Hindlimb muscle (tissue), 1 donor: ENCODE data around the gene BEX5. TPM values are rescaled to one million over a fixed set of nuclear protein-coding genes. Genes with fewer than 3 reads are reported as not detected.
"Not testable (repeated sequence)": the region's sequence is repeated elsewhere in the genome, so short reads cannot be mapped to it uniquely, and the experiment has no call there.

Experiments used
- DNase-seq: peaks from one replicate; pipeline ENCODE4 v3.0.0-alpha.2; 2013
- polyA plus RNA-seq: library from polyadenylated mRNA; unstranded; fragments of 120-200 nt; gene quantifications from one replicate; pipeline ENCODE4 v1.2.1, GENCODE V29; 2013; ENCODE audit not compliant: insufficient read length

Gene BEX5
- polyA plus RNA-seq, result not detected

DNA sequence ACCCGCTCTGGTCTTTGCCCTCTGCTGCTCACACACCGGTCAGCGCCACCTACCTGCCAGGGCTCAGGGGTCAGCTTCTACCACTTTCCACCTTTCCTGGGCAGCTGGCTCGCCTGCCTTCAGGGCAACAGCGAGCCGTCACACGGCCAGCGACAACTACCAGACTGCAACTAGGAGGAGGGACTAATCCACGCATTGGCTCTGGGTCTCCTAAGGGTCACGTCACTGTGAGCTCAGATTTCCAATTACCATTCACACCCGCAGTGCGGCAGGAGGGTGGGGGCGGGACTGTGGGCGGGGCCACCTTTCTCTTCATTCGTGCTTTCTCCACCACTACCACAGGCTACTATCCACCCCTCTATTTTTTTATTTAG is at the start of gene BEX5:
Gene BEX5 (minus strand): TSS at position 172 of the 374 bp plus-strand sequence. CDS start 1,712 bp downstream, outside the sequence.
- DNase-seq, result peak; percentile 0

DNA sequence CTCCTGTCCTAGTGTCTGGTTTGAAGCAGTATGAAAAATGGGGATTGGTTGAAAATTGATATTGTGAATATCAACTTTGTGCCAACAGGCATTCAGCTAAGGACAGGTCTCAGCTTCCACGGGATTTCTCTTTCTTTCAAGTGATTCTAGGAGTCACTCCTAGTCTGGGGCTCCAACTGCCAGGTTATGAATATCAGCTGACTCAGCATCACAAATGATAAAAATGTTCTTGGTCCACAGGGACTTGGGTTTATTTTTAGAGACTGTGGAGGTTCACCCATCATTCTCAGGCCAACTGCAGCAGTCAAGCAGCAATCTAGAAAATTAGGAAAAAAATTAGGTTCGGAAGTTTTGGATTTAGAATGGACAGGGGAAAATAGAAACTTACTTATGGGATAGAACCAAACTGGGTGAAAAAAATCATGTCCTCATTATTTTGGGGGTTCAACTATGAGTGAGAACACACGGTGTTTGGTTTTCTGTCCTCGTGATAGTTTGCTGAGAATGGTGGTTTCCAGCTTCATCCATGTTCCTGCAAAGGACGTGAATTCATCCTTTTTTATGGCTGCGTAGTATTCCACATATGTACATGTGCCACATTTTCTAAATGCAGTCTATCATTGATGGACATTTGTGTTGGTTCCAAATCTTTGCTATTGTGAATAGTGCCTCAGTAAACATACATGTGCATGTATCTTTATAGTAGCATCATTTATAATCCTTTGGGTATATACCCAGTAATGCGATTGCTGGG is 30.4 kb upstream of the BEX5 start:
- no peak for DNase-seq

DNA sequence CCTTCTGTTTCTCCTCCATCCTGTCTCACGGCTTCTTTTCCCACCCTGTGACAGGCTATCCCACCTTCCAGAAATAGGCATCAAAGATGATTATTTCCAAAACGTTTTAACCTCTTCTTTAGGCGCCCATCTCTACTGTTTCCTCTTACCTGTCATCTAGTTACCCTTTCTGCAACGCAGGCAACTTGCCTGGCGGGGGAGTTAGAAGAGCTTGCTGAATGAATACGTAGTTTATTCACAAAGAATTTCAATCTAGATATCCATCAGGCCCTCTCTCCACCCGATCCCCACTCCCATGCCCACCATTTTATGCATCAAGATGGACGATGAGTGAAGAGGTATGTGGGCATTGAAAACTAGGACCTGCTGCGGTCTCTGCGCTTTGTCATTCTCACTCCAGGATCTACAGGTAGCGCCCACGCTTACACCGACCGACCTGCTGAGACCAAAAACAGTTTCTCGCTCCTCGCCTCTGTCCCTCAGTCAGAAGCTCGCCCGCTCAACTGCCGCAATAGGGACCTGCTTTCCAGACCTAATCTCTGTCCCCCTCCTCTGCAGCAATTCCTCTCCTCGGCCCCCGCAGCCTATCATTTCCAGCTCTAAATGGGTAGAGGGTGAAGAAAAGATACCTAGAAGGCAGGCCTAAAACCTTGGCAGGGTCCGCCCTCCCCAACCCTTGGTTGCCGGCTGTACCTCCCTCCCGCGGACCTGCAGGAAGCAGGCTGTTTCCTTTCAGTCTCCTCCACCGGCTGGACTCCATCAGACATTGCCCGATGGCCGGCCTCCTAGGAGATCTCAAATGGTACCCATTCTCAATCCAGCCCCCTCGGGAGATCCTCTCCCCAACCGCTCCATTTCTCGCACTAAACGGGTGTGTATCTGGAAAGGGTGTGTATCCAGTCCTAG is 624 bp downstream of the BEX5 start:
- DNase-seq, result no peak

DNA sequence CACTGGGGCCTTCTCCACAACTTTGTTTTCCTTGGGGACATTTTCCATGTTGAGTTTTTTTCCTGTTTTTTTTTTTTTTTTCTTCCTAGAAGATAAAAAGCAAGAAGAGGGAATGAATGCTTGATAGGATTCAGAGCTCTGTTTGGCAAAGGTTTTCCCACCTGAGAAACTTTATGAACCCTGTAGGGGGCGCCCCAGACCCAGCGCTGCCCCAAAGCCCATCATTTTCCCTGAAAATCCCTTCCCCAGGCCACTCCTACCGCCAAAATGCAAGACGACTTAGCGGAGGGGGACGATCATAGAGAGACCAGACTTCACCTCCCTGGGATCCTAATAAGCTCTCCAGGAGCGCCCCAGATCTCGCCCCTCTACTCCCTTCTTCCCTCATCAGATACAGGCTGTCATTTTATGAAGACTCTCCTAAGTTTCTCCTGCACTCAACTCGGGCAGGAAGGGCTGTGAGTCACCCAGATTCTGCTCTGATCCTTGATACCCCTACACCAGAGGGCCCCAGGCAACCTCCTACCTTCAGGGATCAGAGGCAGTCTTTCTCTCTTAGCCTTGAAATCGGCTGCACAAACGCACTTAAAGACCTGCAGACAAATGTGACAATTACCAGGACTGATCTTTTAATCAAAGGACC is 1.4 kb downstream of the BEX5 start:
- no peak for DNase-seq

DNA sequence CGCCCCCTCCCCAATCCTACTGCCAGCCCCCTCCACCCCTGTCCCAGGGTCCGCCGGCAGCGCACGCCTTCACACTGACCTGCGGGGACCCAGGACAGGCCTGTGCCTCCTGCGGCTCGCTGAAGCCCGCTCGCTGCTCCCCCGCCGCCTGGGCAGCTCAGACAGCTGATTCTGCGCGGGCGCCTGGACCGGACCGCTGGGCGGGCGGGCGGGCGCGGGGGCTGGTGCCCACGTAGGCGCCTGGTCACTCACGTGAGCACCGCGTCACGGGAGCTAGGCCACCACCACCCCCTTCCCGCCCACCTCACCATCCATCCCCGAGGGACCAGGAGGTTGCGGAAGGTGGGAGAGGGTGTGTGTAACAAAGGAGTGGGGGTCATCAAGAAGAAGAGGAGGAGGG is 13.5 kb downstream of the BEX5 start, which contains the start of gene TCEAL6:
Gene TCEAL6 (minus strand): TSS at position 208 of the 400 bp plus-strand sequence.
- DNase-seq, result not testable (repeated sequence)

DNA sequence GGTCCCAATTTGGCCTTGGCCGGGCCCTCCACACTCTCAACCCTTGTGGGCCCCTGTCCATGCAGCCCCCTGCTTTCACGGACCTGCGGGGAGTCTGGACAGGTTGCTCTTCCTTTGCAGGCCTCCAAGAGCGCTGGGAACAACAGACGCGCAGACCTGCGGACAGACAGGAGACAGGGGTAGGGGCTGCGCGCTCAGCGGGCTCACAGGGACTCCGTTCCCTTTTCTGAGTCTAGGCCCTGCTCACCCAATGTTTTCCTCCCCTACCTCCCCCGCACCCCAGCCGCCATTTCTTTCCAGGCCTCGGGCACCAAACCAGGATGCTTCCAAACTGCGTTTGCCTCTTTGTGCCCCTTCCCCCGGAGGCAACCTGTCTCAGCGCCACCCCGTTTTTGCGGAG is 14.1 kb downstream of the BEX5 start:
- DNase-seq, result not testable (repeated sequence)

DNA sequence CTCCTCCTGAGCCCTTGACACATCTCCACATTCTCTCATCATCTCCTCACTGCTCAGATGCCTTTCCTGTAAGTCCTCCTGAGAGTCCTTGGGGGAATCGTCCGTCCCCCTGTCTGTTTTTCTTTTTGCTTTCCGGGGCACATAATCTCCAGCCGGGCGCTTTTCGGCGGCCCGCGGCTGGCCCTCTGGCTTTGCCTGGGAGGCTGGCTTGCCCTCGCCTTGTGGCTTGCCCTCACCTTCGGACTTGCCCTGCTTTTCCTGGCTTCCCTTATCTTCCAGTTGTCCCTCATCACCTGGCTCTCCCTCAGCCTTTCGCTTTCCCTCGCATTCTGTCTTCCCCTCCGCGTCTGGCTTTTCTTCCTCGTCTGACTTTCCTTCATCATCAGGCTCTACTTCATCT is 14.9 kb downstream of the BEX5 start:
- not testable (repeated sequence) for DNase-seq

DNA sequence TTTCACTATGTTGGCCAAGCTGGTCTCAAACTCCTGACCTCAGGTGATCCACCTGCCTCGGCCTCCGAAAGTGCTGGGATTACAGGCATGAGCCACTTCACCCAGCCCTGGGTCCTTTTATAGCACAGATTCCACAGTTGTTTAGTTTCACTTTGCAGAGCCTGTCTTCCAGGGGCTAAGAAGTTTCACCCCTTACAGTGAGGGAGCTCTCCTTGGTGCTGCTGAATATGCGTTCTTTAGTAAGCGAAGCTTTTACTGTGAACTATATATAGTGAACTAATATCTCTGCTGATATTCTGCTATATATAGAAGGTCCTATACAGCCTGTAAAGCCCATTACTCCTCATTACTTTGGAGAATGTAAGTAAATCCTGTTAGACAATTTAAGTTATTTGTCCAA is 17.7 kb downstream of the BEX5 start:
- DNase-seq, result no peak

DNA sequence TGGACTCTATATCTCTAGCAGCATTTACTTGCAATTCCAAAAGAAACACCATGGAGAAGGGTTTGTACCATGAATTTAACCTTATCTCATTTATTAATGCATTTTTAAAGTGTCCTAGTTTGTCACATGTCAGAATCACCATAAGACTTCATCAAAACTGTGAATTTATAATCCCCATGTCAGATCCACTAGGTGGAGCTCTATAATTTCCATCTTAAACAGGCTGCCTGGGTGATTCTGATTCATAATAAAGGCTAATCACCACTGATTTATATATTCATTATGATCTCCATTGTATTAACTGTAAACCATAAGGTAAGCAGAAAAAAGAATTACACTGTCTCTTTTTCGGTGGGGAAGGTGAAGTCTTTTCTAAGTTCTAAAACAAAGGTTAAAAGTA is 26.3 kb downstream of the BEX5 start:
- DNase-seq, result no peak

DNA sequence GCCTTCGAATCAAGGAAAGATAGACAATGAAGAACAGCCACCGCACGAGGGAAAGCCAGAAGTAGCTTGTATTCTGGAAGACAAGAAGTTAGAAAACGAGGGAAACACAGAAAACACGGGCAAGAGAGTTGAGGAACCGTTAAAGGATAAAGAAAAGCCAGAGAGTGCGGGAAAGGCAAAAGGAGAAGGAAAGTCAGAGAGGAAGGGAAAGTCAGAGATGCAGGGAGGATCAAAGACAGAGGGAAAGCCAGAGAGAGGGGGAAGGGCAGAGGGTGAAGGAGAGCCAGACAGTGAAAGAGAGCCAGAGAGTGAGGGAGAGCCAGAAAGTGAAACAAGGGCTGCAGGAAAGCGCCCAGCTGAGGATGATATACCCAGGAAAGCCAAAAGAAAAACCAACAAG is 28.9 kb downstream of the BEX5 start:
- no peak for DNase-seq

DNA sequence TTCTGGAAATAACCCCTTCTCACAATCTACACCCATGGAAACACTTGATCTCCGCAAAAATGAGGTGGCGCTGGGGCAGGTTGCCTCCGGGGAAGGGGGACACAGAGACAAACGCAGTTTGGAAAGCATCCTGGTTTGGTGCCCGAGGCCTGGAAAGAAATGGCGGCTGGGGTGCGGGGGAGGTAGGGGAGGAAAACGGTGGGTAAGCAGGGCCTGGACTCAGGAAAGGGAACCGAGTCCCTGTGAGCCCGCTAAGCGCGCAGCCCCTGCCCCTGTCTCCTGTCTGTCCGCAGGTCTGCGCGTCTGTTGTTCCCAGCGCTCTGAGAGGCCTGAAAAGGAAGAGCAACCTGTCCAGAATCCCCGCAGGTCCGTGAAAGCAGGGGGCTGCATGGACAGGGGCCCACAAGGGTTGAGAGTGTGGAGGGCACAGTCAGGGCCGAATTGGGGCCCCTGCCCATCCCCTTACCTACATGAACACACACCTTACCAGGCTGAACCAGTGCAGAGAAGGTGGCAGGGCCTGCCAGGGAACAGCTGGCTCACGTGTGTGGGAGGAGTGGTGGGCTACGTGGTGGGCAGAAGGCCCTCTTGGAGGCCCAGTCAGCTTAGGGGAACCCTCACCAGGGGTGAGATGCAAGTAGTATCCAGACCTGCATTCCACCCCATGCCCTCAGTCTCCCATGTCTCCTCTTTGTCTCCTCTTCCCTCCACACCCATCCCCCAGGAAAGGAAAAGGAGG is 29.5 kb downstream of the BEX5 start:
- not testable (repeated sequence) for DNase-seq

DNA sequence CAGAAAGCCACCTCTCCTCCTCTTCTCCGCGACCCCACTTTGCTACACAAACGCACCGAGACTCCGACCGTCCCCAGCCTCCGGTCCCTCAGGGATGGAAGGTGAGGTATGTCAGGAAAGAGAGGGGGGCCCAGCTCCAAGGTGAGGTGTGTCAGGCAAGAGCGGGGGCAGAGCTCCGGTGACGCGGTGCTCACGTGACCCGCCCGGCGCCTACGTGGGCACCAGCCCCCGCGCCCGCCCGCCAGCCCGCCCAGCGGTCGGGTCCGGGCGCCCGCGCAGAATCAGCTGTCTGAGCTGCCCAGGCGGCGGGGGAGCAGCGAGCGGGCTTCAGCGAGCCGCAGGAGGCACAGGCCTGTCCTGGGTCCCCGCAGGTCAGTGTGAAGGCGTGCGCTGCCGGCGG is 30.3 kb downstream of the BEX5 start, which contains the start of gene TCEAL2:
Gene TCEAL2 (plus strand): TSS at position 244 of the 400 bp plus-strand sequence. CDS start 1,152 bp downstream, outside the sequence.
- DNase-seq, result not testable (repeated sequence)

DNA sequence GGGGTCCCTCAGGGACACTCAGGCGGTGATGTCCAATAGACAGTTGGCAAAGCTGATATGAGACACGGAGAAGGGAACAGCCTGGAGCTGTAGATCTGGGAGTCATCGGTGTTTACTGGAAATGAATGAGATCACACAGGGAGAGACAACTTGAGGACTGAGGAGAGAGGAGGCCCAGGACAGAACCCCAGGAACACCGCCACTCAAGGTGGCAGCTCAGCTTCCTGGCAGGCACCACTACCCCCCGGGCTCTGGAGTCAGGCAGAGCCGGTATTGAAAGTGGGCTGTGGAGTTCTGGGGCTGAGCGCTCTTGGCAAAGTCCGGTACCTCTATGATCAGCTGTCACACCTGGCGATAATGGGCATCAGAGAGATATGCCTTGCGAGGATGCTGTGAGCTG is 30.8 kb downstream of the BEX5 start:
- DNase-seq, result not testable (repeated sequence)

DNA sequence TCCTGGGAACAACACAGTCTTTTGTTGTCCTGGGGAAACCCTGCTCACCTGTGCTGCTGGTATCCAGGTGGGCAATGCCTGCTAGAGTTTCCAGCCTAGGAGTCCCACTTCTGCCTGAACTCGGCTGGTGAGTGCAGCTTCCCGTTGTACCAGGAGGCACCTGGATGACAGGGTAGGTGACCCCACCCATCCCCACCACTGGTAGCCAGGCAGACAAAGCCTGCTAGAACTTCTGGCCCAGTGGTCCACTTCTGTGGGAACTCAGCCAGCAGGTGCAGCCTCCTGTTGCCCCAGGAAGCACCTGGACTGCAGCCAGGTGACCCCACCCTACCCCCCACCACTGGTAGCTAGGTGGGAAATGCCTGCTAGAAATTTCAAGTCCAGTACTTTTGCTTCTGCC is 40.0 kb downstream of the BEX5 start:
- no peak for DNase-seq

DNA sequence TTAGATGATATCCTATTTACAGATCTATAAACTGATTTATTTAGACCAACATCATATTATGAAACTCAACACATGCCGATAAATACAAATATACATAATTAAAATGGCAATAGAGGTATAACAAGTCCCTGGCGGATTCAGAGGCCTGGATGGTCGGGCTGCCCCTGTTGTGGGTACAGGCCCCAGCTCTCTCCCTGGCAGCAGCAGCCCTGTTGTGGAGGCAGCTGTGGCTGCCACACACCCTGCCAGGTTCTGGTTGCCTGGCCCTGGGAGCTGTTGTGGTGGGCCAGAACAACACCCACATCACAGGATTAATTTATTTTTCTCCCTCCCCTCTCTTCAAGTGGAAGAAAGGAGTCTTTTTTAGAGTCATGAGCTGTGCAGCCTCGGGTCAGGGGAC is 42.4 kb downstream of the BEX5 start:
- DNase-seq, result no peak

Other genes with a start within 250 kb of the BEX5 start
- gene ZMAT1, start 223.9 kb downstream of the BEX5 start, polyA plus RNA-seq, result 4.1 TPM
- gene TCEAL2, start 30.3 kb downstream of the BEX5 start, polyA plus RNA-seq, result 0.21 TPM
- not detected for gene TCEAL6, start 13.5 kb downstream of the BEX5 start, polyA plus RNA-seq
- gene TCP11X1, start 59.3 kb upstream of the BEX5 start, polyA plus RNA-seq, result not detected
- not detected for gene NXF2, start 91.2 kb upstream of the BEX5 start, polyA plus RNA-seq